Suprapubic skin (tissue), 4 donors: ENCODE data around the gene ZNF462. TPM values are rescaled to one million over a fixed set of nuclear protein-coding genes. Genes with fewer than 3 reads are reported as not detected.
A peak's percentile ranks its signal among the peaks of the same experiment; 100 is the strongest.

Source experiments
- DNase-seq, 2 donors: peaks; one replicate each; pipeline ENCODE4 v3.0.0-alpha.2; 2019; ENCODE audit warnings: low spot score in 2 of 2
- H3K27ac ChIP-seq: fragments of 200-600 bp; sonication (generic); one replicate; pipeline ENCODE4 v1.5.1; 2019
- H3K27me3 ChIP-seq: fragments of 200-600 bp; sonication (generic); one replicate; pipeline ENCODE4 v1.5.1; 2019
- H3K36me3 ChIP-seq: fragments of 200-600 bp; sonication (generic); one replicate; pipeline ENCODE4 v1.5.1; 2019
- H3K4me1 ChIP-seq: fragments of 200-600 bp; sonication (generic); one replicate; pipeline ENCODE4 v1.5.1; 2019
- H3K4me3 ChIP-seq: fragments of 200-600 bp; sonication (generic); one replicate; pipeline ENCODE4 v1.5.1; 2019; ENCODE audit warnings: mild to moderate bottlenecking
- H3K9me3 ChIP-seq: fragments of 200-600 bp; sonication (generic); one replicate; pipeline ENCODE4 v1.5.1; 2019
- CTCF ChIP-seq, 2 donors: fragments of 200-600 bp in 1 of 2; fragments of 450-650 bp in 1 of 2; sonication (generic) in 1 of 2; IDR thresholded peaks; one replicate each; pipeline ENCODE4 v1.5.1; 2016 to 2019; ENCODE audit warnings: antibody characterized with exemption in 2 of 2, mild to moderate bottlenecking in 1 of 2, moderate library complexity in 1 of 2
- EP300 ChIP-seq: sonication (generic); formaldehyde crosslinking; IDR thresholded peaks from one replicate; pipeline ENCODE4 v1.6.1; 2017; ENCODE audit warnings: antibody characterized with exemption
- POLR2A ChIP-seq, 2 donors: fragments of 450-650 bp; IDR thresholded peaks; one replicate each; pipeline ENCODE4 v1.6.1; 2017; ENCODE audit warnings: antibody characterized with exemption in 2 of 2, mild to moderate bottlenecking in 2 of 2, moderate library complexity in 2 of 2
- POLR2AphosphoS5 ChIP-seq, 3 donors: sonication (generic); formaldehyde crosslinking; IDR thresholded peaks; one replicate each; pipeline ENCODE4 v1.6.1; 2017; ENCODE audit warnings: antibody characterized with exemption in 3 of 3
- WGBS: methylation state at CpG from one replicate; pipeline ENCODE4 v1.1.5; 2018; 5-methylcytosine and 5-hydroxymethylcytosine counted together
- total RNA-seq, 4 donors: library from RNA; depleted of rRNA; stranded (reverse); fragments of >200 nt; gene quantifications; one replicate each; pipeline ENCODE4 v1.1.0, GENCODE V29; 2016

Gene ZNF462
- total RNA-seq, 4 donors from 2014 or later = 16.4 to 35.2 (median 29.7) TPM

GRCh38 chr9:106932178-106932577, 69.2 kb downstream of the ZNF462 start:
- Histone ChIP-seq H3K36me3 (peaks cover 60% of the 10 kb centered on the region), H3K4me3 (no peak overlapping the region), H3K27ac (no peak overlapping the region), H3K4me1 (no peaks in the 10 kb centered on the region), H3K27me3 (no peaks in the 10 kb centered on the region), H3K9me3 (no peaks in the 10 kb centered on the region)
- TF ChIP-seq POLR2AphosphoS5 (IDR thresholded peaks at IDR 0.05) = no peak
- TF ChIP-seq POLR2A (IDR thresholded peaks at IDR 0.05) = no peak
- TF ChIP-seq EP300 = no peak
- TF ChIP-seq CTCF (IDR thresholded peaks at IDR 0.05) = no peak
- DNase-seq = peak in 1 of 2 donors; percentile 76
- WGBS = 96% methylated on average over 10 of the region's 10 CpGs

GRCh38 chr9:106932675-106933074, 69.7 kb downstream of the ZNF462 start:
- no peak for DNase-seq
- Histone ChIP-seq H3K4me3 (no peak overlapping the region), H3K9me3 (no peaks in the 10 kb centered on the region), H3K27ac (no peak overlapping the region), H3K4me1 (no peaks in the 10 kb centered on the region), H3K36me3 (peaks cover 56% of the 10 kb centered on the region), H3K27me3 (no peaks in the 10 kb centered on the region)
- WGBS = 98% methylated on average over 3 of the region's 3 CpGs
- TF ChIP-seq POLR2AphosphoS5 (IDR thresholded peaks at IDR 0.05) (no peak), EP300 (no peak), POLR2A (IDR thresholded peaks at IDR 0.05) (no peak), CTCF (IDR thresholded peaks at IDR 0.05) (no peak)

- no peak overlapping the region for H3K4me3 ChIP-seq
- no peaks in the 10 kb centered on the region for H3K4me1 ChIP-seq
- H3K27ac ChIP-seq = no peak overlapping the region
- no peaks in the 10 kb centered on the region for H3K27me3 ChIP-seq
- WGBS = 92% methylated on average over 2 of the region's 2 CpGs
- H3K36me3 ChIP-seq = peaks cover 49% of the 10 kb centered on the region
- DNase-seq = no peak
- TF ChIP-seq EP300 (no peak), CTCF (IDR thresholded peaks at IDR 0.05) (no peak), POLR2AphosphoS5 (IDR thresholded peaks at IDR 0.05) (no peak), POLR2A (IDR thresholded peaks at IDR 0.05) (no peak)
- no peaks in the 10 kb centered on the region for H3K9me3 ChIP-seq
Measured at GRCh38 chr9:106933470-106933869, 70.5 kb downstream of the ZNF462 start.

- DNase-seq = no peak
- Histone ChIP-seq H3K4me1 (no peaks in the 10 kb centered on the region), H3K27ac (no peak overlapping the region), H3K27me3 (no peaks in the 10 kb centered on the region), H3K9me3 (no peaks in the 10 kb centered on the region), H3K36me3 (peaks cover 47% of the 10 kb centered on the region), H3K4me3 (no peak overlapping the region)
- TF ChIP-seq EP300 (no peak), CTCF (IDR thresholded peaks at IDR 0.05) (no peak), POLR2AphosphoS5 (IDR thresholded peaks at IDR 0.05) (no peak), POLR2A (IDR thresholded peaks at IDR 0.05) (no peak)
- WGBS = 87% methylated on average over 5 of the region's 5 CpGs
Measured at GRCh38 chr9:106934442-106935238, 71.7 kb downstream of the ZNF462 start.

GRCh38 chr9:106936680-106937079, 73.7 kb downstream of the ZNF462 start:
- H3K9me3 ChIP-seq = no peaks in the 10 kb centered on the region
- no peaks in the 10 kb centered on the region for H3K27me3 ChIP-seq
- TF ChIP-seq CTCF (IDR thresholded peaks at IDR 0.05) (no peak), POLR2A (IDR thresholded peaks at IDR 0.05) (no peak), POLR2AphosphoS5 (IDR thresholded peaks at IDR 0.05) (no peak), EP300 (no peak)
- H3K27ac ChIP-seq = no peak overlapping the region
- H3K4me3 ChIP-seq = no peak overlapping the region
- no peaks in the 10 kb centered on the region for H3K4me1 ChIP-seq
- H3K36me3 ChIP-seq = peaks cover 51% of the 10 kb centered on the region
- WGBS = 93% methylated on average over 3 of the region's 3 CpGs
- DNase-seq = no peak
